AG09319 (cell line): Measurements from ENCODE around the gene NEU4.

Source experiments
- DNase-seq: peaks from one replicate; pipeline ENCODE4 v3.0.0-alpha.2; 2010; ENCODE audit warnings: low read depth; ENCODE audit errors: extremely low read depth
- TF ChIP-seq, protein P1 (sequence below): IDR thresholded peaks from 2 replicates; pipeline ENCODE4 v1.5.1; 2011; ENCODE audit warnings: low read depth, mild to moderate bottlenecking, inconsistent platforms, low read length, moderate library complexity

Gene NEU4

DNA sequence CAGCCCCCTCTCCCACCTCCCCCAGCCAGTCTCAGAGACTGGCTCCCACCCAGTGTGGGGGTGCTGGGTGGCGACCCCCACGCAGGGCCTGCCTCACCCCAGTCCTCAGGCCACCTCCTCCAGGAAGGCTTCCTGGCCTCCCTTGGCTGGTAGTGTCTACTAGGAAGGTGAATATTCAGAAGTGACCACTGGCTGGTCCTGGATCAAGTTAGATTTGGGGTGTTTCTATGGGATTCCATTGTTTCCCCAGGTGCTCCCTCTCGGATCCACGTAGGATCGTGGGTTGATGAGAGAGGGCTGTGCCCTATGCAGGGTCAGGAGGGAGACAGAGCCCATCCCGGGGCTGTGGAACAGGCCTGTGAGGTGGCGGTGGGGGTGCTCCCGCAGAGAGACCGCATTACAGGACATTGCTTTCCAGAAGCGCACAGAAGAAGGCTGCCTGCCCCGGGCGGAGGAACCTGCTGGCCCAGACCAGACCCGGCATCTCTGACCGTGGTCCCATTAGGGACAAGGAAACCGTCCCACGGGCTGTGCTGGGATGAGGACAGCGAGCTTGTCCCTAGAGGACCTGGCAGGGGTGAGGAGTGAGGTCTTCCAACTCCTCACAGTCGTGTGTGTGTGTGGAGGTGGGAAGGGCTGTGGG, 46.4 kb downstream of the NEU4 start:
- no peak for DNase-seq

DNA sequence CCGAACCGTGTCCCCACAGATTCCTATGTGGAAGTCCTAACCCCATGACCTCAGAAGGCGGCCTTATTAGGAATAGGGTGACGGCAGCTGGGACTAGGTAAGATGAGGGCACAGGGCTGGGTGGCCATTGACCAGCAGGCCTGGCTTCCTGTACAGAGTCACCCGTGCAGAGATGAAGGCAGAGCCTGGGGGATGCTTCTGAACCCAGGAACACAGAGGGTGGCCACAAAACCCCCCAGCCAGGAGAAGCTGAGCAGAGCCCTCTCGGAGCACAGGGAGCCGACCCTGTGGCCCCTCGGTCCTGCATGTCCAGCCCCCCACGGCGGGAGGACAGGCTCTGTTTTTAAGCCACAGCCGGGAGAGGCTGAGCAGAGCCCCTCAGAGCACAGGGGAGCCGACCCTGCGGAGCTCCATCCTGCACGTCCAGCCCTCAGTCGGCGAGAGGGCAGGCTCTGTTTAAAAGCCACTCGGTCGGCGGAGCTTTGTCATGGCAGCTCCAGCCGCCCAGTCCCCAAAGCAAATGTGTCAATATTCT, 47.0 kb downstream of the NEU4 start:
- TF ChIP-seq, protein P1, sequence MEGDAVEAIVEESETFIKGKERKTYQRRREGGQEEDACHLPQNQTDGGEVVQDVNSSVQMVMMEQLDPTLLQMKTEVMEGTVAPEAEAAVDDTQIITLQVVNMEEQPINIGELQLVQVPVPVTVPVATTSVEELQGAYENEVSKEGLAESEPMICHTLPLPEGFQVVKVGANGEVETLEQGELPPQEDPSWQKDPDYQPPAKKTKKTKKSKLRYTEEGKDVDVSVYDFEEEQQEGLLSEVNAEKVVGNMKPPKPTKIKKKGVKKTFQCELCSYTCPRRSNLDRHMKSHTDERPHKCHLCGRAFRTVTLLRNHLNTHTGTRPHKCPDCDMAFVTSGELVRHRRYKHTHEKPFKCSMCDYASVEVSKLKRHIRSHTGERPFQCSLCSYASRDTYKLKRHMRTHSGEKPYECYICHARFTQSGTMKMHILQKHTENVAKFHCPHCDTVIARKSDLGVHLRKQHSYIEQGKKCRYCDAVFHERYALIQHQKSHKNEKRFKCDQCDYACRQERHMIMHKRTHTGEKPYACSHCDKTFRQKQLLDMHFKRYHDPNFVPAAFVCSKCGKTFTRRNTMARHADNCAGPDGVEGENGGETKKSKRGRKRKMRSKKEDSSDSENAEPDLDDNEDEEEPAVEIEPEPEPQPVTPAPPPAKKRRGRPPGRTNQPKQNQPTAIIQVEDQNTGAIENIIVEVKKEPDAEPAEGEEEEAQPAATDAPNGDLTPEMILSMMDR = no peak
- no peak for DNase-seq

More for the DNA sequence above, 46.4 kb downstream of the NEU4 start:
- TF ChIP-seq, protein P1 = no peak

DNA sequence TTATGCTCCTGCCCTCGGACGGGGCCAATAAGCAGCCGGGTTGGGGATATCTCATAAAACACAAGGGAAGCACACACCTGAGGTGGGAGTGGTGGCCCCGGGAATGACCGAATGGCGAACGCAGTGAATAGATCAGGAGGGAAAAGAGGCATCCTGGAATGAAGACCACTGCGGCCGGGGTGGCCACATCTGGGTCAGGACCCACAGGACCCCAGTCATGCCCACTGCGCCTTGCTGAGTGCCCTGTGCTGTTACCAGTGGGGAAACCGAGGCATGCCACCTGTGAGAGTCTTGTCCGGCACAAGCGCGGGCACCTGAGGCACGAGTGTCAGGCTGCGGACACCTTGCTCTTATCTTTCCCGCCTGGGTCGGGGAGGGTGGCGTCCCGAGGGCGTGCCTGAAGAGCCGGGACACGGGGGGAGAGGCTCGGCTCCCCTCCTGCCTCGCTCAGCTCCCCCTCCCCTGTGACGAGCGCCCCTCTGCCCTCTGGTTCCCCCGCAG, 48.1 kb downstream of the NEU4 start:
- TF ChIP-seq, protein P1 = no peak
- no peak for DNase-seq

DNA sequence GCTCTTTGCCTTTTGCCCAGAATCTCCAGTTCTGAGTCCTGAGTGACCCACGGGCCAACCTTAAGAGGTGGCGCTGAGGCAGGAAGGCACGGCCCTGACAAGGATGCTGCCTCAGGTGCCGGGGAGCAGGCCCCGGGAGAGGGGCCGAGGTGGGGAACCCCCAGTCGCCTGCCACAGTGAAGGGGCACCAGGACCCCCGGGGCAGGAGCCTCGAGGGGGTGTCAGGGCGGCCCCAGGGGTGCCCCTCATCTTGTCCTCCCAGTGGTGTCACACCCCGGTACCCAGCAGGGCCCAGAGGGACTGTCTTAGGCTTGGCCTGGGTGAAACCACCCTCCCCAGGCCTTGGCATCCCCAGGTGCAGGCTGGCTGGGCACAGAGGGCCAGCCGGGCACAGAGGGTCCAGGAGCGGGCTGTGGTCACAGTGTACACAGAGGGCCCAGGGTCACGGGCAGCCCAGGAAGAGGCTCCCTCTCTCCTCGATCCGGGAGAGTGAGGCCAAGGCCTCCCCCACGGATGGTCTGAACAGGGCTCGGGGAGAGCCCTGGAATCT, 48.7 kb downstream of the NEU4 start:
- TF ChIP-seq, protein P1 = no peak
- no peak for DNase-seq

DNA sequence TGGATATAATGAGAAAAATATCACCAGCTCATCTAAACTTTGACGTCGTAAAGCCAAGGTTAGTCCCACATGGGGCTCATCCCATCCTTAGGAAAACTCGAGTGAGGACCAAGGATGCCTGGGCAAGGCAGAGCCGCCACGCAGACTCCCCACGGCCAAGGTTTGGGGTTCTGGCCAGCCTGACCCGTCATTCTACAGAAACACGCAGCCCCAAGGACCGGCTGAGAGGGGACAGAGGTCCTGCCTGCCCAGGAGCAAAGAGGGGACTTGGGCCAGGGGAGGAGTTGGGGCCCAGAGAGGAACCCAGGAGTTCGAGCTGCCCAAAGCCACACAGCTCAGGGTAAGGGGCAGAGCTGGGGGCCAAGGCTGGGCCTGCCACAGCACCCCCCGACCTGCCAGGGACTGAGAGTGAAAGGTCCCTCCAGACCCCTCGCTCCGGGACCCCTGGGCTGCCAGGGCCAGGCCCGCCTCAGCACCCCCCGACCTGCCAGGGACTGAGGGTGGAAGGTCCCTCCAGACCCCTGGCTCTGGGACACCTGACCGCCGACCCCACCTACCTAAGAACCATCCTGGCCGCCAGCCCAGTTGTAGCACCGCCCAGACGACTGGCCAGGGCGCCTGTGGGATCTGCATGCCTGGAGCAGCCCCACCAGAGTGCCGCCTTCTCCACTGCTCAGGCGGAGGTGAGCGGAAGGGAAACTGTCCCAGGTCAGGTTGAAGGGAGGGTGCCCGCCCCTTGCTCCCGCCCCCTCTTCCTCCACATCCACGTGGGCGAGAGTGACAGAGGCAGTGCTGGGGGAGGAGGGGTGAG, 49.4 kb downstream of the NEU4 start, which contains the start of gene PDCD1:
TSS of gene PDCD1 (minus strand) at position 689 of the 811 bp plus-strand sequence. CDS start at position 633, 56 bp downstream.
- no peak for DNase-seq

DNA sequence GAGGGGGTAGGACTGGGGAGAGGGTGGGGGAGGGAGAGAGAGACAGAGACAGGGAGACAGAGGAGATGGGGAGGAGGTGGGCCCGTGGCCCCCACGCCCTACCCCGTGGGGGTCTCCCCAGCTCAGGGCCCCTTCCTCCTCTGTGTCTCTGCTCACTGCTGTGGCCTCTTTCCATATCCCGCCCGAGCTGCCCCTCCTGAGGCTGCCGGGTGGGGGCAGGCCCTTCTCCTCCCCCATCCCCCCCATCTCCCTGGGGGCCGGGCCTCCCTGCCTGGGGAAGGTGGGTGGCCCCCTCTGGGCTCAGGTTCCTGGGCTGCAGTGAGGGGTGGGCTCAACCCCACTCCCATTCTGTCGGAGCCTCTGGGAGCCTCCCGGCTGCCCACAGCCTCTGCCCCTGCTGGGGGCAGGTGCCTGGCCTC, 50.0 kb downstream of the NEU4 start:
- TF ChIP-seq, protein P1 = no peak
- DNase-seq = no peak

More for the DNA sequence above, 49.4 kb downstream of the NEU4 start, which contains the start of gene PDCD1:
- TF ChIP-seq, protein P1 = no peak
